MCF 10A (cell line): ENCODE measurements around the gene GRAMD1A. TPM values are rescaled to one million over a fixed set of nuclear protein-coding genes. Genes with fewer than 3 reads are reported as not detected.

Source experiments
- BruUV-seq: library from RNA; stranded (reverse); fragments of 400-500 nt; replicated peaks from 2 replicates; lab custom pipeline; 2021; lab: Mats Ljungman, UMichigan
- CTCF ChIA-PET: fragments of 300-600 bp; sonication (Branson Sonifier 250); formaldehyde crosslinking; extraction: SDS; loops from one replicate; lab custom pipeline; 2021; ENCODE audit warnings: antibody characterized with exemption, inconsistent platforms; lab: Yijun Ruan, JAX
- POLR2A ChIA-PET: fragments of 300-600, 350-650 bp; sonication (Branson Sonifier 250); formaldehyde crosslinking; extraction: SDS; loops from one replicate; lab custom pipeline; 2020; ENCODE audit warnings: antibody characterized with exemption, inconsistent platforms; lab: Yijun Ruan, JAX
- DNase-seq: peaks from one replicate; pipeline ENCODE4 v3.0.0-alpha.2; 2018; ENCODE audit not compliant: unreplicated experiment
- H3K27ac Mint-ChIP-seq: one replicate; pipeline ENCODE4 v1.8.0; 2022; ENCODE audit warnings: mild to moderate bottlenecking, low read depth, mixed read lengths; ENCODE audit not compliant: unreplicated experiment
- H3K27me3 Mint-ChIP-seq: one replicate; pipeline ENCODE4 v1.8.0; 2022; ENCODE audit warnings: mixed read lengths; ENCODE audit not compliant: insufficient read depth, unreplicated experiment
- H3K36me3 Mint-ChIP-seq: one replicate; pipeline ENCODE4 v1.8.0; 2022; ENCODE audit warnings: mild to moderate bottlenecking, moderate library complexity, mixed read lengths; ENCODE audit not compliant: insufficient read depth, unreplicated experiment
- H3K4me1 Mint-ChIP-seq: one replicate; pipeline ENCODE4 v1.8.0; 2022; ENCODE audit warnings: mixed read lengths; ENCODE audit not compliant: insufficient read depth, unreplicated experiment
- H3K4me3 Mint-ChIP-seq: one replicate; pipeline ENCODE4 v1.8.0; 2022; ENCODE audit warnings: mild to moderate bottlenecking, moderate library complexity, mixed read lengths; ENCODE audit not compliant: unreplicated experiment
- H3K9me3 Mint-ChIP-seq: one replicate; pipeline ENCODE4 v1.8.0; 2022; ENCODE audit warnings: mixed read lengths; ENCODE audit not compliant: unreplicated experiment
- CTCF ChIP-seq: fragments of 200-600 bp; IDR thresholded peaks from one replicate; pipeline ENCODE4 v1.8.0; 2022; ENCODE audit warnings: antibody characterized with exemption, mild to moderate bottlenecking; ENCODE audit not compliant: unreplicated experiment
- intact Hi-C: fragments of 100-400 bp; cut with micrococcal nuclease; formaldehyde crosslinking; loops from 2 replicates; pipeline ENCODE4 v1.14.1; 2022
- total RNA-seq: library from RNA; stranded (reverse); gene quantifications from 2 replicates; pipeline ENCODE4 v1.2.3, GENCODE V29; 2022

The GRAMD1A gene
- total RNA-seq, 1 experiment from 2014 or later = 48.1 TPM

GRCh38 chr19:34959021-34959420 lies 41.1 kb upstream of the GRAMD1A start:
- Mint-ChIP-seq H3K9me3 (peaks cover 31% of the 10 kb centered on the region), H3K4me3 (no peak overlapping the region), H3K27me3 (no peaks in the 10 kb centered on the region), H3K4me1 (peaks cover 18% of the 10 kb centered on the region), H3K36me3 (peaks cover 21% of the 10 kb centered on the region), H3K27ac (no peak overlapping the region)
- POLR2A ChIA-PET = no interaction called here
- TF ChIP-seq CTCF = no peak
- CTCF ChIA-PET = no interaction called here
- intact Hi-C loops = no loop called here
- no TSS peak for BruUV-seq
- no peak for DNase-seq

GRCh38 chr19:34960103-34960805 lies 39.9 kb upstream of the GRAMD1A start:
- no peak for DNase-seq
- H3K4me1 Mint-ChIP-seq = peaks cover 18% of the 10 kb centered on the region
- ChIA-PET POLR2A (interaction anchor here (0.5 kb wide), 1 partner anchor 1878 kb away, joined by 3 read pairs; no protein-coding TSS in a partner anchor), CTCF (interaction anchor here (0.7 to 1.3 kb wide), 3 partner anchors 9 to 18 kb away, joined by 3 to 5 read pairs (median 3); no protein-coding TSS in a partner anchor)
- H3K27me3 Mint-ChIP-seq = no peaks in the 10 kb centered on the region
- BruUV-seq = no TSS peak
- peaks cover 21% of the 10 kb centered on the region for H3K36me3 Mint-ChIP-seq
- intact Hi-C loops = no loop called here
- H3K9me3 Mint-ChIP-seq = peaks cover 26% of the 10 kb centered on the region
- TF ChIP-seq CTCF = no peak
- H3K4me3 Mint-ChIP-seq = no peak overlapping the region
- no peak overlapping the region for H3K27ac Mint-ChIP-seq

- Mint-ChIP-seq H3K27ac (no peak overlapping the region), H3K9me3 (peaks cover 19% of the 10 kb centered on the region), H3K4me1 (peaks cover 18% of the 10 kb centered on the region), H3K27me3 (no peaks in the 10 kb centered on the region), H3K36me3 (peaks cover 15% of the 10 kb centered on the region), H3K4me3 (no peak overlapping the region)
- no peak for TF ChIP-seq CTCF
- POLR2A ChIA-PET = no interaction called here
- CTCF ChIA-PET = interaction anchor here (0.6 to 1.3 kb wide), 3 partner anchors 8 to 12 kb away, joined by 3 to 5 read pairs (median 3); no protein-coding TSS in a partner anchor
- no peak for DNase-seq
- intact Hi-C loops = no loop called here
- no TSS peak for BruUV-seq
Measured at GRCh38 chr19:34960940-34961679, 39.0 kb upstream of the GRAMD1A start.
